Stromal cell of bone marrow (primary cell): Measurements from ENCODE around the gene C16orf86.
"Not testable (repeated sequence)": the region's sequence is repeated elsewhere in the genome, so short reads cannot be mapped to it uniquely, and the experiment has no call there.

Experiments used
- DNase-seq: peaks from one replicate; pipeline ENCODE4 v3.0.0-alpha.2; 2012; ENCODE audit warnings: low read depth

Gene C16orf86

GRCh38 chr16:67667453-67667816, 821 bp downstream of the C16orf86 start:
- no peak for DNase-seq

- DNase-seq = peak; percentile 88
Measured at GRCh38 chr16:67667817-67668494, 1.3 kb downstream of the C16orf86 start.

GRCh38 chr16:67668495-67669157, 2.0 kb downstream of the C16orf86 start:
- no peak for DNase-seq

- no peak for DNase-seq
Measured at GRCh38 chr16:67669499-67670101, 3.0 kb downstream of the C16orf86 start.

DNA sequence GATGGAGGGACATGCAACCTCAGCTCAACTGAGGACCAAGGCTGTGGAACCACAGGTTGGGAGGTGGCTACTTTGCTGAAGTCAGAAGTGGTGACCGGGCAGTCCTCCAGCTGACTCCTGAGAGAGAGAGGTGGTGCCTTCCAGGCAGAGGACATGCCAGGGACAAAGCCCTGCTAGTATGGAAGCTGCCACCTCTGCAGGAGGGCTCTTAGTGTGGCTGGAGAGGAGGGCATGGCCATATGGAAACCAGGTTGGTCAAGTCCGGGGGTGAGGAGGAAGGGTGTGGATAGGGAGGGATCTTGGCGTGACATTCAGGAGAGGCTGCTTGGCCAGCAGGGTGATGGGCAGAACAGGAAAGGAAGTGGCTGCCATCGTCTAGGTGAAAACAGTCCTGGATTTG, 5.7 kb downstream of the C16orf86 start:
- no peak for DNase-seq

GRCh38 chr16:67672739-67673662, 6.4 kb downstream of the C16orf86 start:
- peak; percentile 53 for DNase-seq

- no peak for DNase-seq
Measured at GRCh38 chr16:67673712-67674580, 7.3 kb downstream of the C16orf86 start.

DNA sequence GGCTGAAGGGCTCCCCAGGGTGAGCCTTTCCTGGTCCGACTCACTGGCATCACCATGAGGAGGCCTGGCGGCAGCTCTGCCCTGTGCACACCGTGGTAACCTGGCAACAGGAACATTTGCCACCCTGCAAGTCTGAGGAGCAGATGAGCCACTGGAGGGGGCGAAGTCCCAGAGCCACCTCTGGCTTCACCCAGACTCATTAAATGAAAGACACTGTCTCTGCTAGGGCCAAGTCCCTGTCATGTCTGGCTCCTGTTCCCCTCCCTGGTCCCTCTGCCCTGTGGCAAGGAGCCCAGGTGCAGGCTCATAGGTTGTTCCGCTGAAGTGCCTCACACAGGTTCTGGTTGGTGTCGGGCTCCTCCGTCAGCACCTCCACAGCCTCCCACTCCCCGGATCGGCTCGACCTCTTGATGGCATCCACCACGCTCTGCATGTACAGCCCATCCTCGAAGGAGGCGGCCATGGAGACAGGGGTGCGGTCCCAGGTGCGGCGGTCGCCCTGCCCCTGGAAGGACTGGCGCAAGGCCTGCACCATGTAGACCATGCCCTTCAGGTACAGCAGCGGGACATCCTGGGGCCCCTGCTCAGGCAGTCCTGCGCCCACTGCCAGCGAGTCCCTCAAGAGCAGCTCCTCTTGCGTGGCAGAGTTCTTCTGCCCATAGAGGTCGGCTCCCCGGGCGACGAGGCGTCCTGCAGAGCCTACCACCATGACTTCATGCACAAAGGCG, 8.4 kb downstream of the C16orf86 start:
- no peak for DNase-seq

DNA sequence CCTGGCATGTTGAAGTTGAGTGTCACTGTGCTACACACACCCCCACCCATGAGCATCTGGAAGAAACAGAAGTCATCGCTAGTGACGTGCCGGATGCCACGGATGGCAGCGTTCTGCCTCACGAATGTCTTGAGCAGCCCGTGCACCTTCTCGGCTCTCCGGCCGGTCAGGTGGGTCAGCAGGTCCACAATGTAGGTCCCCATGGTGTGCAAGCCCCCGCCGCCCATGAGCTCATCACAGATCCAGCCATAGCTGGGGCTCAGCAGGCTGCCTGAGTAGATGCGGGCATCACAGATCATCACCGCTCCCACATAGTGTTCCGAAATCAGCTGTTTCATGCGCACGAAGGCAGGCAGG, 8.9 kb downstream of the C16orf86 start:
- DNase-seq = no peak

DNA sequence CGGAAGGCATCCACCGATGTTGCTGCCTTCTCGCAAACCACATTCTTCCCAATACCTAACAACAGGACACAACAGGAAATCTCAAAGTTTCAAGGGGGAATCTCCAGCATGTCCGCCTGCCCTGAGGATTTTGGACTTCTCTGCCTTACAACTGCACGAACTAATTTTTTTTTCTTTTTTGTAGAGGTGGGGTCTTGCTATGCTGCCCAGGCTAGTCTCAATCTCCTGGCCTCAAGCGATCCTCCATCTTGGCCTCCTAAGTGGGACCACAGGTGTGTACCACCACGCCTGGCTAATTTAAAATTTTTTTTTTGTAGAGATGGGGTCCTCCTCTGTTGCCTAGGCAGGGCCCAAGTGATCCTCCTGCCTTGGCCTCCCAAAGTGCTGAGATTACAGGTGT, 9.4 kb downstream of the C16orf86 start:
- DNase-seq = no peak

GRCh38 chr16:67676516-67676915, 9.9 kb downstream of the C16orf86 start:
- no peak for DNase-seq

DNA sequence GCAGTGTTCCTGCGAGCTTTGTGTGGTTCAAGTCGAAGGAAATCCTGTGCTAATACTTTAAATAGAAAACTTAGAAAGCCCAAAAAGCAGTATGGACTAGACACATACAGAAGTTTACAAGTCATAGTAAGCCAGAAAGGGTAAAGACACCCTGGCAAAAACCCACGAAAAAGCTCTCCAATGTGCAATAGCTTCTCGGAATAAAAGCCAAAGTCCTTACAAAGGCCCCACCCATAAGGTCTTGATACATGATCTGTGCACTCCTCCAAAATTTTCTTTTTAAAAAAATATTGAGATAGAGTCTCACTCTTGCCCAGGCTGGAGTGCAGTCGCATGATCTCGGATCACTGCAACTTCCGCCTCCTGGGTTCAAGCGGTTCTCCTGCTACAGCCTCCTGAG, 10.3 kb downstream of the C16orf86 start:
- no peak for DNase-seq

DNA sequence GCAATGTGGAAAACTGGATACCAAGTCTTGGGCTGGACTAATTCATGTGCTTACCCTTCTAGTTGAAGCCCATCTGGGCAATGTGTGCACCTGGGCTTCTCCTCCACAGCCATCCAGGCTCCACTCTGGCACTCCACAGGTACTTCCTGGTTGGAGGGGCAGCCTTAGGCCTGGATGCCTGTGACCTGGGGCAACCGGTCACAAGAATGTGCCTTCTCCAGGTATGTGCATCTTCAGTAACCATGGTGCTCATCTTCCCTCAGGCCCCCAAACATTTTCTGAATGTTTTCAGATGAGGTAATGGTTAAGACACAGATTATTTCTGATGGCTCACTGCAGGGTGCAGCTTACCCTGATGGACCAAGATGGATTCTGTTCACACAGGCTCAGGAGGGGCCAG, 11.1 kb downstream of the C16orf86 start:
- DNase-seq = no peak

- no peak for DNase-seq
Measured at GRCh38 chr16:67678354-67679023, 11.9 kb downstream of the C16orf86 start.

DNA sequence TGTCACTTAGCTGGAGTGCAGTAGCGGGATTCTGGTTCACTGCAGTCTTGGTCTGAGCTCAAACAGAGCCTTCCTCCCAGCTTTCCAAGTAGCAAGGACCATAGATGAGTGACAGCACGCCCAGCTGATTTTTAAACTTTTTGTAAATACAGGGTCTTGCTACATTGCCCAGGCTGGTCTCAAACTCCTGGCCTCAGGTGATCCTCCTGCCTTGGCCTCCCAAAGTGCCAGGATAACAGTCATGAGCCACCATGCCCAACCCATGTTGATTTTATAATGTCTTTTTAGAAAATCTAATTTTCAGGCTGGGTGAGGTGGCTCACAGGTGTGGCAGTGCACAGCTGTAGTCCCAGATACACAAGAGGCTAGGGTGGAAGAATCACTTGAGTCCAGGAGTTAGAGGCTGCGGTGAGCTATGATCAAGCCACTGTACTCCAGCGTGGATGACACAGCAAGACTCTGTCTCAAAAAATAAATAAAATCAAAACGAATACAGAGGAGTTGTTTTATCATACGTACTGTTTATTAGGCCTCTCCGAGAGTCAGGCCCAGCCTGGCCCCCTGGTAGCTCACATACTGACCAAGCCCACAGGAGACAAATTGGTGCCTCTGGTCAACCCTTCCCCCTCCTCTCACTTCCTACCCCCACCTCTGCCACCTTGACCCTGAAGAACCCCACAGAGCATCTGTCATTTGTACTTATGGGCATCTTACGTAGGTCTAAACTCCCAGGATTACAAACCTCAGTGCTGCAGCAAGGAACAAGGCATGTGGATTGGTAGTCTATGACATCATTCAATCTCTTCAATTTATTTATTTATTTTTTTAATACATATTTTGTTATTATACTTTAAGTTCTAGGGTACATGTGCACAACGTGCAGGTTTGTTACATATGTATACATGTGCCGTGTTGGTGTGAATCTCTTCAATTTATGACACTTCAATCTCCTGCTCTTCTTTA, 13.6 kb downstream of the C16orf86 start:
- DNase-seq = no peak

DNA sequence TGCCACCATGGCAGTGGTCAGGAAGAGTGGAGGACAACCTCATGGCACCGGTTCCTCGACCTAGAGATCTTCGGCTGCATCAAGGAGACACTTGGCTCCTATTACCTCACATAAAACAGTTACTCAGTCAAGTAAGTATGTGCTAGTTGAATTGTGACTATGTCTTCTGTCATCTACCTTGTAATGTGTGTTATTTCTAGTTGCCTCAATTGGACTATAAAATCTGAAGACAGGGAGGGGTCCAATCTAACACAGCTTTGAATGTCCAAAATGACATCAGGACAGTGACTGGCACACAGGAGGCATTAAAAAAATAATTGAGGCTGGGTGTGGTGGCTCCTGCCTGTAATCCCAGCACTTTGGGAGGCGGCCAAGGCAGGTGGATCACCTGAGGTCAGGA, 17.2 kb downstream of the C16orf86 start:
- no peak for DNase-seq

- no peak for DNase-seq
Measured at GRCh38 chr16:67685388-67686112, 18.9 kb downstream of the C16orf86 start.

DNA sequence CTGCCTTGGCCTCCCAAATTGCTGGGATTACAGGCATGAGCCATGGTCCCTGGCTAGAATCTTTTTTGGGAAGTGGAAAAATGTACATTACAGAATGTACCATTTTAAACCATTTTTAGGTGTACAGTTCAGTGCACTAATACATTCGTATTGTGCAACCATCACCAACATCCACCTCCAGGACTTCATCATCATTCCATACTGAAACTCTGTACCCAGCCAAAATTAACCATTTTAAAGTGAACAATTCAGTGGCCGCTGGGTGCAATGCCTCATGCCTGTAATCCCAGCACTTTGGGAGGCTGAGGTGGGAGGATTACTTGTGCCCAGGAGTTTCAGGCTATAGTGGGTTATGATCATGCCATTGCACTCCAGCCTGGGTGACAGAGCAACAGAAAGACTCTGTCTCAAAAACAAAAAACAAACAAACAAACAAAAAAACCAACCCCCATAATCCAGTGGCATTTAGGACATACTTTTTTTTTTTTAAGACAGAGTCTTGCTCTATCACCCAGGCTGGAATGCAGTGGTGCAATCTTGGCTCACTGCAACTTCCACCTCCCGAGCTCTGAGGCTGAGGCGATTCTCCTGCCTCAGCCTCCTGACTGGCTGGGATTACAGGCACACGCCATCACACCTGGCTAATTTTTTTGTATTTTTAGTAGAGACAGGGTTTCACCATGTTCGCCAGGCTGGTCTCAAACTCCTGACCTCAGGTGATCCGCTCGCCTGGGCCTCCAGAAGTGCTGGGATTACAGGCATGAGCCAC, 27.1 kb downstream of the C16orf86 start:
- DNase-seq = not testable (repeated sequence)
